HS-27A (cell line): ENCODE results near the gene TBXA2R.
"Not testable (repeated sequence)": the region's sequence is repeated elsewhere in the genome, so short reads cannot be mapped to it uniquely, and the experiment has no call there.

Experiments used
- DNase-seq: peaks from one replicate; pipeline ENCODE4 v3.0.0-alpha.2; 2012; ENCODE audit warnings: low read depth, missing footprints

Gene TBXA2R

GRCh38 chr19:3606690-3607289 is at the start of gene TBXA2R:
Gene TBXA2R (minus strand): TSS chr19:3606875. CDS start chr19:3600634, 6,241 bp downstream.
- no peak for DNase-seq

GRCh38 chr19:3656073-3656746 is 49.5 kb upstream of the TBXA2R start:
- no peak for DNase-seq

GRCh38 chr19:3655402-3656072 is 48.9 kb upstream of the TBXA2R start:
- peak; percentile 42 for DNase-seq

GRCh38 chr19:3653865-3654513 is 47.3 kb upstream of the TBXA2R start:
- no peak for DNase-seq

GRCh38 chr19:3653081-3653795 is 46.6 kb upstream of the TBXA2R start:
- DNase-seq = no peak

- no peak for DNase-seq
Observed at GRCh38 chr19:3652422-3652821, 45.7 kb upstream of the TBXA2R start.

- DNase-seq = no peak
Observed at GRCh38 chr19:3651684-3652083, 45.0 kb upstream of the TBXA2R start.

- no peak for DNase-seq
Observed at GRCh38 chr19:3649888-3650287, 43.2 kb upstream of the TBXA2R start.

GRCh38 chr19:3648037-3648905 is 41.6 kb upstream of the TBXA2R start:
- DNase-seq = no peak

GRCh38 chr19:3647102-3647501 is 40.4 kb upstream of the TBXA2R start:
- not testable (repeated sequence) for DNase-seq

- DNase-seq = no peak
Observed at GRCh38 chr19:3646336-3647092, 39.8 kb upstream of the TBXA2R start.

- DNase-seq = no peak
Observed at GRCh38 chr19:3645726-3646125, 39.1 kb upstream of the TBXA2R start.

- no peak for DNase-seq
Observed at GRCh38 chr19:3645067-3645396, 38.4 kb upstream of the TBXA2R start.

- no peak for DNase-seq
Observed at GRCh38 chr19:3644351-3645066, 37.8 kb upstream of the TBXA2R start.

GRCh38 chr19:3643674-3644313 is 37.1 kb upstream of the TBXA2R start:
- DNase-seq = no peak

- DNase-seq = no peak
Observed at GRCh38 chr19:3642987-3643673, 36.5 kb upstream of the TBXA2R start.

GRCh38 chr19:3642296-3642695 is 35.6 kb upstream of the TBXA2R start:
- no peak for DNase-seq

GRCh38 chr19:3641515-3642269 is 35.0 kb upstream of the TBXA2R start:
- DNase-seq = no peak
